VCaP (cell line): ENCODE measurements around the gene DNM3.

Experiments used
- H3K27ac ChIP-seq: fragments of 450-650 bp; 2 replicates; pipeline ENCODE4 v1.5.1; 2017
- CTCF ChIP-seq: fragments of 450-650 bp; conservative IDR thresholded peaks from 2 replicates; pipeline ENCODE4 v1.5.1; 2017; ENCODE audit warnings: mild to moderate bottlenecking, moderate library complexity

DNM3 gene

GRCh38 chr1:172155766-172156165 is 314.5 kb downstream of the DNM3 start:
- H3K27ac ChIP-seq, result no peak overlapping the region
- no peak for TF ChIP-seq CTCF

GRCh38 chr1:172162236-172162635 is 320.9 kb downstream of the DNM3 start:
- no peak for TF ChIP-seq CTCF
- H3K27ac ChIP-seq, result no peak overlapping the region

- TF ChIP-seq CTCF, result no peak
Measured at GRCh38 chr1:172163498-172164215, 322.4 kb downstream of the DNM3 start.

GRCh38 chr1:172165403-172165802 is 324.1 kb downstream of the DNM3 start:
- no peak overlapping the region for H3K27ac ChIP-seq
- TF ChIP-seq CTCF, result no peak

More at GRCh38 chr1:172163498-172164215, 322.4 kb downstream of the DNM3 start:
- H3K27ac ChIP-seq, result no peak overlapping the region

GRCh38 chr1:172167796-172168596 is 326.7 kb downstream of the DNM3 start:
- TF ChIP-seq CTCF, result no peak
- H3K27ac ChIP-seq, result no peak overlapping the region

- no peak for TF ChIP-seq CTCF
- no peak overlapping the region for H3K27ac ChIP-seq
Measured at GRCh38 chr1:172168597-172168872, 327.2 kb downstream of the DNM3 start.

GRCh38 chr1:172169836-172170235 is 328.5 kb downstream of the DNM3 start:
- TF ChIP-seq CTCF, result no peak
- H3K27ac ChIP-seq, result no peak overlapping the region
